Activated CD8-positive, alpha-beta T cell treated with anti-CD3 and anti-CD28 coated beads for 36 hours (primary cell): Measurements from ENCODE around the gene POLDIP2. TPM values are rescaled to one million over a fixed set of nuclear protein-coding genes. Genes with fewer than 3 reads are reported as not detected.

Experiments used
- ATAC-seq: fragments of 200-7000 bp; cut with Tn5 transposase; one replicate; pipeline ENCODE4 v1.10.0; 2021; ENCODE audit warnings: mild to moderate bottlenecking, moderate library complexity
- CTCF ChIA-PET: fragments of 350-600 bp; sonication (Branson Sonifier 250); formaldehyde crosslinking; loops from one replicate; lab custom pipeline; 2021; ENCODE audit warnings: antibody characterized with exemption; lab: Charles Lee
- POLR2A ChIA-PET: fragments of 350-600 bp; sonication (Branson Sonifier 250); formaldehyde crosslinking; loops from one replicate; lab custom pipeline; 2021; ENCODE audit warnings: antibody characterized with exemption; lab: Charles Lee
- DNase-seq: peaks from one replicate; pipeline ENCODE4 v3.0.0-alpha.2; 2020
- H3K27ac Mint-ChIP-seq: one replicate; pipeline ENCODE4 v1.8.0; 2021; ENCODE audit warnings: mild to moderate bottlenecking, mixed read lengths
- H3K27me3 Mint-ChIP-seq: one replicate; pipeline ENCODE4 v1.8.0; 2021; ENCODE audit warnings: mixed read lengths
- H3K36me3 Mint-ChIP-seq: one replicate; pipeline ENCODE4 v1.8.0; 2021; ENCODE audit warnings: low read depth, mixed read lengths
- H3K4me1 Mint-ChIP-seq: one replicate; pipeline ENCODE4 v1.8.0; 2021; ENCODE audit warnings: low read depth, mixed read lengths
- H3K4me3 Mint-ChIP-seq: one replicate; pipeline ENCODE4 v1.8.0; 2021; ENCODE audit warnings: mild to moderate bottlenecking, moderate library complexity, mixed read lengths
- H3K9me3 Mint-ChIP-seq: one replicate; pipeline ENCODE4 v1.8.0; 2021; ENCODE audit warnings: mixed read lengths
- CTCF ChIP-seq: fragments of 200-600 bp; IDR thresholded peaks from one replicate; pipeline ENCODE4 v1.8.0; 2022; ENCODE audit warnings: antibody characterized with exemption, mild to moderate bottlenecking
- intact Hi-C: fragments of 100-400 bp; cut with micrococcal nuclease; formaldehyde crosslinking; loops from one replicate; pipeline ENCODE4 v1.10.0; 2022
- total RNA-seq, 2 experiments: library from RNA; stranded (reverse); gene quantifications; one replicate each; pipeline ENCODE4 v1.2.3, GENCODE V29; 2021

POLDIP2 gene
- total RNA-seq, 2 experiments from 2014 or later: 87.6 to 88.7 TPM

DNA sequence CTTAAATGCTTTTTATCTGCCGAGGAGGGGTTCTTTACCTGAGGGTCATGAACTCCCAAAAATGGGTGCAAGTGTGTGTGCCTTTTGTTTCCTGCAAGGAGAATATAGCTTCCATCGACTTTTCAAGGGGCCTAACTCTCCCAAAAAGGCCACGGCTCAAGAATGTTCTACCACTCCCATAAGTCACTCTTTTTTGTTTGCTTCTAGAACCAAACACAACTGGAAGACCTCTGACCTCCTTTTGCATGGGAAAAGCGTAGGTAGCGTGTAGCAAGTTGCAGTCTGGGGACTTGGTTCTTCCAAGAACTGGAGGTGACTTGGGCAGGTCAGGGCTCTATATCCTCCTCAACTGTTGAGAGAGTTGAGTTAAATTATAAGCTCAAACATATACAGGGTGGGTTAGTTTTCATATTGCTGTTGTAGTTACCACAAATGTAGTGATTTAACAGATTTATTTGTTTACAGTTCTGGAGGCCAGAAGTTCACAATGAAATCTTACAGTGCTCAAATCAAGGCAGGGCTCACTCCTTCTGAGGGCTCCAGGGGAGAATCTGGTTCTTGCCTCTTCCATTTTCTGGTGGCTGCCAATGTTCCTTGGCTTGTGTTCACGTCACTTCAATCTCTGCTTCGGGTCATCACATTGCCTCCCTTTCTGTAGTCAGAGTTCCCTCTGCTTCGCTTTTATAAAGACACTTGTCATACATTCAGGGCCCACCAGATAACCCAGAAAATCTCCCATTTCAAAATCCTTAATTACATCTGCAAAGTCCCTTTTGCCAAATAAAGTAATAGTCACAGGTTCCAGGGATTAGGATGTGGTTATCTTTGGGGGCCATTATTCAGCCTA is 36.9 kb downstream of the POLDIP2 start:
- peak overlapping the region; percentile 92 for H3K27ac Mint-ChIP-seq
- H3K9me3 Mint-ChIP-seq: no peaks in the 10 kb centered on the region
- CTCF ChIA-PET: interaction anchor here (0.9 to 4.1 kb wide), 6 partner anchors 8 to 96 kb away, joined by 3 to 12 read pairs (median 4); partner anchors contain the start of genes IFT20 and TNFAIP1
- DNase-seq (no peak), ATAC-seq (no peak)
- peak overlapping the region; percentile 96 for H3K4me3 Mint-ChIP-seq
- POLR2A ChIA-PET: interaction anchor here (1.9 to 4.7 kb wide), 5 partner anchors 10 to 37 kb away, joined by 4 to 51 read pairs (median 9); partner anchors contain the start of genes IFT20, POLDIP2 and TNFAIP1
- no peaks in the 10 kb centered on the region for H3K27me3 Mint-ChIP-seq
- intact Hi-C loops: no loop called here
- H3K36me3 Mint-ChIP-seq: peaks cover 26% of the 10 kb centered on the region
- no peak for TF ChIP-seq CTCF
- H3K4me1 Mint-ChIP-seq: peaks cover 32% of the 10 kb centered on the region

- Mint-ChIP-seq H3K36me3 (peaks cover 23% of the 10 kb centered on the region), H3K4me3 (peak overlapping the region; percentile 96), H3K4me1 (peaks cover 32% of the 10 kb centered on the region)
Observed at GRCh38 chr17:28319598-28319935, 37.8 kb downstream of the POLDIP2 start.

DNA sequence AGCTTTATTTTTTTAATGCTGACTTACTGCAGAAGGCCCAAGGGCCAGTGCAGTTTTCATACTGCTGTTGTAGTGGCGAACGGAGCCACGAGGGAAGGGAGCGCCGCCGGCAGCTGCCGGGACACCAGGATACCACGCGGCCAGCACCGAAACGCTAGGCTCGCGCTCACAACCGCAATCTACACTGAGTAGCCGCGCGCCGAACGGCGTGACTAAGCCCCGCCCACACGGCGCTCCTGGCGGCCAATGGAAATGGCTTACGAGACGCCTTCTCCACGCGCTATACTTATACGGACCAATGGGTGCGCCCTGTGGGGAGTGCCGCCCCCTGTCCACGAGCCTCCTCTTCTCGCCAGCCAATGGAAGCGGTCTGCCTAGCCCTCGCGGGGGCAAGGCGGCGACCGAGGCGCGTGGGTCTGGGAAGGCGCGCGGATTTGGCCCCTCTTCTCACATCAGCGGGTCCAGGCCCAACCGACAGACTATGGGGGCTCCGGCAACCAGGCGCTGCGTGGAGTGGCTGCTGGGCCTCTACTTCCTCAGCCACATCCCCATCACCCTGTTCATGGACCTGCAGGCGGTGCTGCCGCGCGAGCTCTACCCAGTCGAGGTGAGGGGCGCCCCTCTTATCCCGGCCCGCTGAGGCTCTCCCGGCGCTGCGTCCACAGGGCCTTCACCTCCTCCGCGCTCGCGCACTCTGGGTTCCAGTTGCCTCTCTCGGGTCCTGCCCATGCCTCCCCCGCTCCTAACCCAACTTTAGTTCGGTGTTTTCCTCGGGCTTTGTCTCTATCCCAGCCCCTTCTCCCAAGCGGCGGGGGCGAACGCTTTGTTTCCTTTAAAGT is 38.3 kb downstream of the POLDIP2 start, which contains the start of gene TMEM97:
TMEM97 (plus strand) TSS at position 442 of the 839 bp plus-strand sequence; CDS start at position 482, 40 bp downstream.
- ATAC-seq (peak; percentile 99), DNase-seq (peak; percentile 99)
- peak within 1 kb of the TSS; percentile 96 for H3K4me3 Mint-ChIP-seq
- no peaks in the 10 kb centered on the region for H3K27me3 Mint-ChIP-seq
- ChIA-PET POLR2A (interaction anchor here (0.7 to 4.7 kb wide), 14 partner anchors 8 to 847 kb away, joined by 3 to 51 read pairs (median 4); partner anchors contain the start of genes IFT20, POLDIP2 and TNFAIP1), CTCF (interaction anchor here (0.9 to 4.1 kb wide), 9 partner anchors 9 to 425 kb away, joined by 3 to 12 read pairs (median 4); partner anchors contain the start of genes IFT20 and TNFAIP1)
- H3K9me3 Mint-ChIP-seq: no peaks in the 10 kb centered on the region
- peaks cover 32% of the 10 kb centered on the region for H3K4me1 Mint-ChIP-seq
- peak; percentile 29 for TF ChIP-seq CTCF
- peaks cover 23% of the 10 kb centered on the region for H3K36me3 Mint-ChIP-seq
- H3K27ac Mint-ChIP-seq: peak within 1 kb of the TSS; percentile 92
- intact Hi-C loops: no loop called here

More at GRCh38 chr17:28319598-28319935, 37.8 kb downstream of the POLDIP2 start:
- no peaks in the 10 kb centered on the region for H3K27me3 Mint-ChIP-seq
- CTCF ChIA-PET: interaction anchor here (0.9 to 4.1 kb wide), 8 partner anchors 9 to 426 kb away, joined by 3 to 12 read pairs (median 4); partner anchors contain the start of genes IFT20 and TNFAIP1
- H3K27ac Mint-ChIP-seq: peak overlapping the region; percentile 92
- TF ChIP-seq CTCF: no peak
- intact Hi-C loops: no loop called here
- no peaks in the 10 kb centered on the region for H3K9me3 Mint-ChIP-seq
- DNase-seq: no peak
- no peak for ATAC-seq
- POLR2A ChIA-PET: interaction anchor here (0.8 to 4.7 kb wide), 7 partner anchors 10 to 44 kb away, joined by 3 to 51 read pairs (median 9); partner anchors contain the start of genes IFT20, POLDIP2 and TNFAIP1

DNA sequence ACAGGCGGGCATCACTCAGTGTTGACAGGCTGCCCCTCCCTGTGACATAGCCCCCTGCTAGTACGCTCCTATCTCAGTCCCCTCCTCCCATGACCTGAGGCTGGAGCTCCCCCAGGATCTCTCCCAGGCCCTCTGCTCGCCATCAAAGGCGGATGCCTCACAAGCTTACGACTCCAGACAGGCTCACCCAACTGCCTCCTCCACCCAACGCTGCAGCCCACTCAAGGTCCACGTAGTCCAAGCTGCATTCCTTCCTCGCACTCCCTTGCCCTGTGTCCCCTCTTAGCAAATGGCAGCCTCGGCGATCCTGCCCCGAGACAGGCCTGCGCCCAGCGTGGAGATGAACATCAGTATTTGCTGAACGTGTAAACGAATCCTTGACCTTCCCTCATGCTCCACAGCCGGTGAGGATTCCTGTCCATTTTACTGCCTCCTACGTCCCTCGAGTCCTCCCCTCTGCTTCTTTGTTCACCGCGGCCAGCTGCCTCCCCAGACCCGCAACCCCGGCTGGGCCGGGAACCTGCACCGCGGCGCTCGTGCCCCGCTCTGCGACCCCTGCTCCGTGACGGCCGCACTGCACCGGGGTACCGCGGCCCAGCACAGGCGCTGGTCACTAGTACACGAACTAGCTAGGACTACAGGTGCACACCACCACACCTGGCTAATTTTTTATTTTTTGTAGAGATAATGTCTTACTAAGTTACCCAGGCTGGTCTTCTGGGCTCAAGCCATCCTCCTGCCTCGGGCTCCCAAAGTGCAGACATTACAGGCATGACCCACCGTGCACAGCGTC is 39.2 kb downstream of the POLDIP2 start:
- ATAC-seq (peak; percentile 1), DNase-seq (peak; percentile 13)
- Mint-ChIP-seq H3K9me3 (no peaks in the 10 kb centered on the region), H3K4me1 (peaks cover 32% of the 10 kb centered on the region), H3K27me3 (no peaks in the 10 kb centered on the region), H3K4me3 (peak overlapping the region; percentile 96), H3K36me3 (peaks cover 23% of the 10 kb centered on the region), H3K27ac (peak overlapping the region; percentile 70)
- ChIA-PET POLR2A (interaction anchor here (0.6 to 4.7 kb wide), 15 partner anchors 8 to 938 kb away, joined by 3 to 51 read pairs (median 4); partner anchors contain the start of genes IFT20, POLDIP2 and TNFAIP1), CTCF (interaction anchor here (1.5 to 4.1 kb wide), 3 partner anchors 16 to 67 kb away, joined by 4 to 12 read pairs (median 6); partner anchors contain the start of genes IFT20 and TNFAIP1)
- intact Hi-C loops: no loop called here
- no peak for TF ChIP-seq CTCF
